Type B pancreatic cell (in vitro differentiated cells): ENCODE results near the gene GH1. TPM values are rescaled to one million over a fixed set of nuclear protein-coding genes. Genes with fewer than 3 reads are reported as not detected.
"Not testable (repeated sequence)": the region's sequence is repeated elsewhere in the genome, so short reads cannot be mapped to it uniquely, and the experiment has no call there.

Experiments used
- DNase-seq: peaks from one replicate; pipeline ENCODE4 v3.0.0; 2021; ENCODE audit warnings: mixed read lengths; ENCODE audit not compliant: unreplicated experiment; ENCODE audit errors: extremely low spot score
- H3K27ac Mint-ChIP-seq: 2 replicates; pipeline ENCODE4 v1.8.0; 2021; ENCODE audit warnings: mild to moderate bottlenecking, mixed read lengths
- H3K27me3 Mint-ChIP-seq: 2 replicates; pipeline ENCODE4 v1.8.0; 2021; ENCODE audit warnings: mixed read lengths
- H3K36me3 Mint-ChIP-seq: 2 replicates; pipeline ENCODE4 v1.8.0; 2021; ENCODE audit warnings: mixed read lengths
- H3K4me1 Mint-ChIP-seq: one replicate; pipeline ENCODE4 v1.8.0; 2021; ENCODE audit warnings: mixed read lengths; ENCODE audit not compliant: unreplicated experiment
- H3K4me3 Mint-ChIP-seq: 2 replicates; pipeline ENCODE4 v1.8.0; 2021; ENCODE audit warnings: mild to moderate bottlenecking, mixed read lengths
- H3K9me3 Mint-ChIP-seq: 2 replicates; pipeline ENCODE4 v1.8.0; 2021; ENCODE audit warnings: mixed read lengths
- CTCF ChIP-seq: fragments of 200-600 bp; sonication (generic); conservative IDR thresholded peaks from 2 replicates; pipeline ENCODE4 v1.5.0; 2021; ENCODE audit warnings: antibody characterized with exemption, mild to moderate bottlenecking
- total RNA-seq: library from RNA; stranded (reverse); gene quantifications from 2 replicates; pipeline ENCODE4 v1.2.1, GENCODE V29; 2021; ENCODE audit warnings: low replicate concordance

The GH1 gene
- total RNA-seq, 1 donor from 2014 or later: not detected

- no peaks in the 10 kb centered on the region for H3K36me3 Mint-ChIP-seq
- H3K27ac Mint-ChIP-seq: no peak overlapping the region
- DNase-seq: no peak
- no peak overlapping the region for H3K4me3 Mint-ChIP-seq
- H3K27me3 Mint-ChIP-seq: peaks cover 17% of the 10 kb centered on the region
- no peaks in the 10 kb centered on the region for H3K9me3 Mint-ChIP-seq
- no peak for TF ChIP-seq CTCF
- no peaks in the 10 kb centered on the region for H3K4me1 Mint-ChIP-seq
Observed at GRCh38 chr17:63880706-63881105, 37.9 kb downstream of the GH1 start.

GRCh38 chr17:63878413-63878812, 40.2 kb downstream of the GH1 start:
- H3K27me3 Mint-ChIP-seq: peaks cover 17% of the 10 kb centered on the region
- not testable (repeated sequence) for H3K4me3 Mint-ChIP-seq, H3K36me3 Mint-ChIP-seq

GRCh38 chr17:63874693-63875092, 43.9 kb downstream of the GH1 start:
- not testable (repeated sequence) for H3K4me1 Mint-ChIP-seq, H3K27ac Mint-ChIP-seq, H3K4me3 Mint-ChIP-seq, DNase-seq, H3K9me3 Mint-ChIP-seq, H3K36me3 Mint-ChIP-seq
- H3K27me3 Mint-ChIP-seq: peaks cover 13% of the 10 kb centered on the region

More at GRCh38 chr17:63878413-63878812, 40.2 kb downstream of the GH1 start:
- H3K4me1 Mint-ChIP-seq, H3K9me3 Mint-ChIP-seq, DNase-seq, H3K27ac Mint-ChIP-seq: not testable (repeated sequence)

GRCh38 chr17:63874061-63874626, 44.5 kb downstream of the GH1 start:
- H3K4me1 Mint-ChIP-seq: not testable (repeated sequence)

GRCh38 chr17:63873577-63873976, 45.1 kb downstream of the GH1 start, which contains the start of gene CSH2:
CSH2 (minus strand) TSS chr17:63873677; CDS start chr17:63873614, 63 bp downstream.
- not testable (repeated sequence) for H3K27me3 Mint-ChIP-seq, H3K4me1 Mint-ChIP-seq, DNase-seq, H3K9me3 Mint-ChIP-seq, H3K4me3 Mint-ChIP-seq, H3K27ac Mint-ChIP-seq, H3K36me3 Mint-ChIP-seq

More at GRCh38 chr17:63874061-63874626, 44.5 kb downstream of the GH1 start:
- H3K27ac Mint-ChIP-seq, H3K36me3 Mint-ChIP-seq, H3K9me3 Mint-ChIP-seq, H3K4me3 Mint-ChIP-seq, DNase-seq, H3K27me3 Mint-ChIP-seq: not testable (repeated sequence)

- H3K4me1 Mint-ChIP-seq, H3K9me3 Mint-ChIP-seq, H3K36me3 Mint-ChIP-seq, DNase-seq, H3K27ac Mint-ChIP-seq, H3K27me3 Mint-ChIP-seq, H3K4me3 Mint-ChIP-seq: not testable (repeated sequence)
Observed at GRCh38 chr17:63871646-63872365, 46.8 kb downstream of the GH1 start.

GRCh38 chr17:63870292-63870665, 48.4 kb downstream of the GH1 start:
- H3K27ac Mint-ChIP-seq, H3K27me3 Mint-ChIP-seq, H3K36me3 Mint-ChIP-seq, H3K4me3 Mint-ChIP-seq, H3K9me3 Mint-ChIP-seq, H3K4me1 Mint-ChIP-seq, DNase-seq: not testable (repeated sequence)

- not testable (repeated sequence) for H3K4me3 Mint-ChIP-seq, H3K4me1 Mint-ChIP-seq, H3K27ac Mint-ChIP-seq, H3K36me3 Mint-ChIP-seq, H3K9me3 Mint-ChIP-seq, H3K27me3 Mint-ChIP-seq, DNase-seq
- peak; percentile 56 for TF ChIP-seq CTCF
Observed at GRCh38 chr17:63869491-63870291, 48.9 kb downstream of the GH1 start.

Other genes starting within 250 kb of the GH1 start
- 16.1 and 65.1 TPM in 2 replicates for gene LIMD2, start 218.7 kb downstream of the GH1 start, total RNA-seq
- 26.5 and 43.9 TPM in 2 replicates for gene STRADA, start 177.0 kb downstream of the GH1 start, total RNA-seq
- gene CCDC47, start 145.2 kb downstream of the GH1 start, total RNA-seq: 71.8 and 78.2 TPM in 2 replicates
- gene DDX42, start 144.7 kb downstream of the GH1 start, total RNA-seq: 124 and 148 TPM in 2 replicates
- gene PSMC5, start 91.4 kb downstream of the GH1 start, total RNA-seq: 112 and 113 TPM in 2 replicates
- 39.4 and 45.2 TPM in 2 replicates for gene FTSJ3, start 91.2 kb downstream of the GH1 start, total RNA-seq
- 64.8 and 67.3 TPM in 2 replicates for gene SMARCD2, start 76.2 kb downstream of the GH1 start, total RNA-seq
- gene CSH2, start 45.2 kb downstream of the GH1 start, total RNA-seq: not detected in 2 replicates
- not detected in 2 replicates for gene GH2, start 36.9 kb downstream of the GH1 start, total RNA-seq
- not detected in 2 replicates for gene CSH1, start 22.3 kb downstream of the GH1 start, total RNA-seq
- gene CSHL1, start 7.6 kb downstream of the GH1 start, total RNA-seq: not detected in 2 replicates
- gene CD79B, start 13.5 kb upstream of the GH1 start, total RNA-seq: not detected in 2 replicates
- 0.39 TPM in 1 of 2 replicates, not detected in the other for gene SCN4A, start 54.1 kb upstream of the GH1 start, total RNA-seq
- 0.45 and 4.2 TPM in 2 replicates for gene PRR29, start 79.5 kb upstream of the GH1 start, total RNA-seq
- 1.2 TPM in 1 of 2 replicates, not detected in the other for gene ICAM2, start 101.8 kb upstream of the GH1 start, total RNA-seq
- 12.1 and 13.9 TPM in 2 replicates for gene ERN1, start 211.3 kb upstream of the GH1 start, total RNA-seq